Caco-2 (cell line): ENCODE measurements around the gene TFB1M. TPM values are rescaled to one million over a fixed set of nuclear protein-coding genes. Genes with fewer than 3 reads are reported as not detected.

ENCODE experiments used
- BruUV-seq: library from RNA; stranded (reverse); fragments of 400-500 nt; replicated peaks from 2 replicates; lab custom pipeline; 2021; lab: Mats Ljungman, UMichigan
- CTCF ChIA-PET: fragments of 300-600 bp; sonication (Branson Sonifier 250); formaldehyde crosslinking; loops from one replicate; lab custom pipeline; 2022; ENCODE audit warnings: antibody characterized with exemption; lab: Charles Lee
- POLR2A ChIA-PET: fragments of 300-600 bp; sonication (Branson Sonifier 250); formaldehyde crosslinking; loops from one replicate; lab custom pipeline; 2022; ENCODE audit warnings: antibody characterized with exemption; lab: Charles Lee
- DNase-seq, 2 experiments: peaks; one replicate each; pipeline versions ENCODE4 v3.0.0 to v3.0.0-alpha.2; 2020 to 2022
- H3K27me3 ChIP-seq: replicated peaks from 2 replicates; pipeline ENCODE4 v1.6.0; 2011; ENCODE audit warnings: low read length; ENCODE audit not compliant: control insufficient read depth, insufficient read depth
- H3K36me3 ChIP-seq: 2 replicates; pipeline ENCODE4 v1.5.1; 2011; ENCODE audit warnings: low read length; ENCODE audit not compliant: control insufficient read depth, insufficient read depth
- H3K4me1 ChIP-seq: fragments of 250-450 bp; sonication (Bioruptor Pico); 2 replicates; pipeline ENCODE4 v1.5.1; 2020; ENCODE audit warnings: mild to moderate bottlenecking
- H3K4me3 ChIP-seq: 2 replicates; pipeline ENCODE4 v1.5.1; 2011; ENCODE audit warnings: low read depth, mild to moderate bottlenecking, control low read depth, low read length
- H3K9me3 ChIP-seq: fragments of 250-450 bp; sonication (Bioruptor Pico); 2 replicates; pipeline ENCODE4 v1.5.1; 2020; ENCODE audit warnings: mild to moderate bottlenecking, moderate library complexity
- H3K27ac Mint-ChIP-seq: one replicate; pipeline ENCODE4 v1.8.0; 2022; ENCODE audit warnings: mixed read lengths; ENCODE audit not compliant: unreplicated experiment
- H3K27me3 Mint-ChIP-seq: one replicate; pipeline ENCODE4 v1.8.0; 2022; ENCODE audit warnings: mixed read lengths; ENCODE audit not compliant: insufficient read depth, unreplicated experiment
- H3K36me3 Mint-ChIP-seq: one replicate; pipeline ENCODE4 v1.8.0; 2022; ENCODE audit warnings: mild to moderate bottlenecking, mixed read lengths; ENCODE audit not compliant: insufficient read depth, unreplicated experiment
- H3K4me1 Mint-ChIP-seq: one replicate; pipeline ENCODE4 v1.8.0; 2022; ENCODE audit warnings: low read depth, mixed read lengths; ENCODE audit not compliant: unreplicated experiment
- H3K4me3 Mint-ChIP-seq: one replicate; pipeline ENCODE4 v1.8.0; 2022; ENCODE audit warnings: mild to moderate bottlenecking, moderate library complexity, mixed read lengths; ENCODE audit not compliant: unreplicated experiment
- H3K9me3 Mint-ChIP-seq: one replicate; pipeline ENCODE4 v1.8.0; 2022; ENCODE audit warnings: mixed read lengths; ENCODE audit not compliant: unreplicated experiment
- CTCF ChIP-seq, 2 experiments: fragments of 200-600 bp in 1 of 2; IDR thresholded peaks; 1 replicate in 1 of 2; 2 replicates in 1 of 2; pipeline versions ENCODE4 v1.5.1 to v1.8.0; 2011 to 2022; ENCODE audit warnings: antibody characterized with exemption in 1 of 2, control low read depth in 1 of 2, inconsistent platforms in 1 of 2, low read depth in 1 of 2, low read length in 1 of 2, mild to moderate bottlenecking in 1 of 2, moderate library complexity in 1 of 2; ENCODE audit not compliant: insufficient read depth in 1 of 2, severe bottlenecking in 1 of 2, unreplicated experiment in 1 of 2
- intact Hi-C: fragments of 100-400 bp; cut with micrococcal nuclease; formaldehyde crosslinking; loops from one replicate; pipeline ENCODE4 v1.10.0; 2022; ENCODE audit not compliant: unreplicated experiment
- total RNA-seq: library from RNA; stranded (reverse); gene quantifications from 2 replicates; pipeline ENCODE4 v1.2.3, GENCODE V29; 2022

TFB1M gene
- total RNA-seq, 1 experiment from 2014 or later: 35.7 TPM

GRCh38 chr6:155278319-155279049 is 35.8 kb downstream of the TFB1M start:
- no TSS peak for BruUV-seq
- POLR2A ChIA-PET: no interaction called here
- DNase-seq: no peak
- no peaks in the 10 kb centered on the region for H3K27me3 Mint-ChIP-seq
- H3K9me3 Mint-ChIP-seq: no peaks in the 10 kb centered on the region
- no peaks in the 10 kb centered on the region for H3K36me3 ChIP-seq
- H3K9me3 ChIP-seq: no peaks in the 10 kb centered on the region
- no peaks in the 10 kb centered on the region for H3K4me1 ChIP-seq
- H3K4me3 ChIP-seq: no peak overlapping the region
- TF ChIP-seq CTCF (IDR thresholded peaks at IDR 0.05; ENCODE audit: insufficient read depth in 1 of 2, low read depth in 1 of 2, low read length in 1 of 2, severe bottlenecking in 1 of 2, unreplicated experiment in 1 of 2): no peak
- CTCF ChIA-PET: no interaction called here
- H3K36me3 Mint-ChIP-seq: peaks cover 15% of the 10 kb centered on the region
- no peak overlapping the region for H3K4me3 Mint-ChIP-seq
- H3K27me3 ChIP-seq: no peaks in the 10 kb centered on the region
- intact Hi-C loops: no loop called here
- H3K27ac Mint-ChIP-seq: no peak overlapping the region
- no peaks in the 10 kb centered on the region for H3K4me1 Mint-ChIP-seq

- Histone ChIP-seq H3K4me3 (no peak overlapping the region), H3K4me1 (no peaks in the 10 kb centered on the region), H3K27me3 (no peaks in the 10 kb centered on the region), H3K9me3 (no peaks in the 10 kb centered on the region), H3K36me3 (peaks cover 1% of the 10 kb centered on the region; the same call in 1 of the 2 replicates)
- peaks cover 20% of the 10 kb centered on the region for H3K36me3 Mint-ChIP-seq
- CTCF ChIA-PET: interaction anchor here (0.9 kb wide), 1 partner anchor 11 kb away, joined by 4 read pairs; no protein-coding TSS in a partner anchor
- BruUV-seq: no TSS peak
- TF ChIP-seq CTCF (IDR thresholded peaks at IDR 0.05; ENCODE audit: insufficient read depth in 1 of 2, low read depth in 1 of 2, low read length in 1 of 2, severe bottlenecking in 1 of 2, unreplicated experiment in 1 of 2): no peak
- POLR2A ChIA-PET: no interaction called here
- intact Hi-C loops: no loop called here
- peaks cover 6% of the 10 kb centered on the region for H3K4me1 Mint-ChIP-seq
- no peaks in the 10 kb centered on the region for H3K27me3 Mint-ChIP-seq
- H3K9me3 Mint-ChIP-seq: no peaks in the 10 kb centered on the region
- H3K4me3 Mint-ChIP-seq: no peak overlapping the region
- H3K27ac Mint-ChIP-seq: no peak overlapping the region
- no peak for DNase-seq
These were observed 37.6 kb downstream of the TFB1M start for GRCh38 chr6:155276638-155277037.

DNA sequence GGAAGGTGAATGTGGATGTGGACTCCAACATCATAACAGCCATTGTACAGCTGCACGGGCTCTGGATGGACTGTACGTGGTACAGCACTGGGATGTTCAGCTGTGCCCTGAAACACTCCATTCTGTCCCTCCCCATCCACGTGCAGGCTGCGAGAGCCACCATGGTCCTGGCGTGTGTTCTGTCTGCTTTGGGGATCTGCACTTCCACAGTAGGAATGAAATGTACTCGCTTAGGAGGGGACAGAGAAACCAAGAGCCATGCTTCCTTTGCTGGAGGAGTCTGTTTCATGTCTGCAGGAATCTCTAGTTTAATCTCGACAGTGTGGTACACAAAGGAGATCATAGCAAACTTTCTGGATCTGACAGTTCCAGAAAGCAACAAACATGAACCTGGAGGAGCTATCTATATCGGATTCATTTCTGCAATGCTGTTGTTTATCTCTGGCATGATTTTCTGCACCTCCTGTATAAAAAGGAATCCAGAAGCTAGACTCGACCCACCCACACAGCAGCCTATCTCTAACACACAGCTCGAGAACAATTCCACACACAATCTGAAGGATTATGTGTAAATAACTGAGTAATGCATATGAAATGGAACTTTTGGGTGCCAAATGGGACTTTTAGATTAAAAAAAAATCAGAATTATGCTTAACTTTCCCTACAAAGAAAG is 38.3 kb downstream of the TFB1M start:
- BruUV-seq: no TSS peak
- TF ChIP-seq CTCF (IDR thresholded peaks at IDR 0.05; ENCODE audit: insufficient read depth in 1 of 2, low read depth in 1 of 2, low read length in 1 of 2, severe bottlenecking in 1 of 2, unreplicated experiment in 1 of 2): no peak
- ChIA-PET CTCF (interaction anchor here (0.9 kb wide), 1 partner anchor 12 kb away, joined by 4 read pairs; no protein-coding TSS in a partner anchor), POLR2A (no interaction called here)
- Mint-ChIP-seq H3K36me3 (peaks cover 20% of the 10 kb centered on the region), H3K4me1 (peaks cover 6% of the 10 kb centered on the region), H3K9me3 (no peaks in the 10 kb centered on the region), H3K27ac (no peak overlapping the region), H3K4me3 (no peak overlapping the region), H3K27me3 (no peaks in the 10 kb centered on the region)
- Histone ChIP-seq H3K9me3 (no peaks in the 10 kb centered on the region), H3K4me3 (no peak overlapping the region), H3K4me1 (no peaks in the 10 kb centered on the region), H3K27me3 (no peaks in the 10 kb centered on the region), H3K36me3 (peaks cover 1% of the 10 kb centered on the region; the same call in 1 of the 2 replicates)
- no peak for DNase-seq
- intact Hi-C loops: no loop called here
